Stimulated activated CD8-positive, alpha-beta memory T cell treated with anti-CD3 and anti-CD28 coated beads, Interleukin-12 subunit alpha, Interleukin-12 subunit beta, amount 100 ng/mL, for 4 hours (primary cell): ENCODE results near the gene OSTC.
"Not testable (repeated sequence)": the region's sequence is repeated elsewhere in the genome, so short reads cannot be mapped to it uniquely, and the experiment has no call there.

Experiments
- DNase-seq: peaks from one replicate; pipeline ENCODE4 v3.0.0-alpha.2; 2020; ENCODE audit warnings: low read depth

OSTC gene

GRCh38 chr4:108649863-108650211 is 562 bp upstream of the OSTC start:
- DNase-seq = no peak

- no peak for DNase-seq
These were observed 804 bp downstream of the OSTC start for GRCh38 chr4:108651014-108651791.

GRCh38 chr4:108662629-108663028 is 12.2 kb downstream of the OSTC start:
- DNase-seq = no peak

GRCh38 chr4:108674356-108674977 is 24.1 kb downstream of the OSTC start:
- DNase-seq = no peak

GRCh38 chr4:108681321-108681809 is 31.0 kb downstream of the OSTC start:
- DNase-seq = no peak

- no peak for DNase-seq
These were observed 33.1 kb downstream of the OSTC start for GRCh38 chr4:108683479-108683878.

- DNase-seq = no peak
These were observed 34.8 kb downstream of the OSTC start for GRCh38 chr4:108685036-108685686.

GRCh38 chr4:108690738-108691137 is 40.3 kb downstream of the OSTC start:
- DNase-seq = no peak

- no peak for DNase-seq
These were observed 42.8 kb downstream of the OSTC start for GRCh38 chr4:108693211-108693610.

GRCh38 chr4:108693819-108694218 is 43.4 kb downstream of the OSTC start:
- no peak for DNase-seq

- DNase-seq = no peak
These were observed 44.0 kb downstream of the OSTC start for GRCh38 chr4:108694423-108694822.

GRCh38 chr4:108695062-108695461 is 44.7 kb downstream of the OSTC start:
- no peak for DNase-seq

- DNase-seq = no peak
These were observed 45.8 kb downstream of the OSTC start for GRCh38 chr4:108696160-108696559.

GRCh38 chr4:108700081-108700757 is 49.8 kb downstream of the OSTC start:
- no peak for DNase-seq

GRCh38 chr4:108702960-108703359 is 52.6 kb downstream of the OSTC start:
- no peak for DNase-seq

- DNase-seq = no peak
These were observed 53.0 kb downstream of the OSTC start for GRCh38 chr4:108703370-108703769.

- no peak for DNase-seq
These were observed 53.6 kb downstream of the OSTC start for GRCh38 chr4:108703966-108704365.

- no peak for DNase-seq
These were observed 55.9 kb downstream of the OSTC start for GRCh38 chr4:108706289-108706688.

GRCh38 chr4:108709234-108709633 is 58.8 kb downstream of the OSTC start:
- no peak for DNase-seq

- no peak for DNase-seq
These were observed 59.3 kb downstream of the OSTC start for GRCh38 chr4:108709722-108710121.

GRCh38 chr4:108710578-108710977 is 60.2 kb downstream of the OSTC start:
- DNase-seq = not testable (repeated sequence)

- no peak for DNase-seq
These were observed 64.5 kb downstream of the OSTC start for GRCh38 chr4:108714880-108715279.

GRCh38 chr4:108716340-108716739 is 65.9 kb downstream of the OSTC start:
- no peak for DNase-seq
